ENCODE data around the gene TSPEAR. TPM values are rescaled to one million over a fixed set of nuclear protein-coding genes. Genes with fewer than 3 reads are reported as not detected.

The TSPEAR gene
- total RNA-seq, 1 donor, result not detected

DNA sequence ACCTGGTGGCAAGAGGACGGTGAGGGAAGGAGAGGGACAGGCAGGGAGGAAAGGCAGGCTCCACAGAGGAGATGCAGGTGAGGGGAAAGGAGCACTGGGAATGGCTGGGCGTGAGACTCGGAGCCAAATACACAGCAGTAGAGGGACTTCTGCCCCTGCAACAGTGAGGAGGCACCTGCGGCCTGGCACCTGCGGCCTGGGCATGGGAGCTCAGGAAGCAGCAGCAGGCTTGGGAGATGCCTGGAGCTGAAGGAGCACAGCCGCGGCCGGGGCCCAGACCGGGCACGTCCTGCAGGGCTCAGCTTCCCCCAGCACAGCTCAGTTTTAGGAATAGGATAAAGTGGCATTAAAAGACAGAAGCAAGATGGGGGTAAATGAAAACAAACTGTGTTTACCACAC is 20.9 kb upstream of the TSPEAR start:
- no peaks in the 10 kb centered on the region for H3K27me3 ChIP-seq (ENCODE audit: insufficient read depth, low read length)
- no peaks in the 10 kb centered on the region for H3K9me3 ChIP-seq (ENCODE audit: low read depth, low read length)
- H3K4me3 ChIP-seq (ENCODE audit: low read length), result no peak overlapping the region
- no peaks in the 10 kb centered on the region for H3K4me1 ChIP-seq (ENCODE audit: insufficient read depth, low read length)

DNA sequence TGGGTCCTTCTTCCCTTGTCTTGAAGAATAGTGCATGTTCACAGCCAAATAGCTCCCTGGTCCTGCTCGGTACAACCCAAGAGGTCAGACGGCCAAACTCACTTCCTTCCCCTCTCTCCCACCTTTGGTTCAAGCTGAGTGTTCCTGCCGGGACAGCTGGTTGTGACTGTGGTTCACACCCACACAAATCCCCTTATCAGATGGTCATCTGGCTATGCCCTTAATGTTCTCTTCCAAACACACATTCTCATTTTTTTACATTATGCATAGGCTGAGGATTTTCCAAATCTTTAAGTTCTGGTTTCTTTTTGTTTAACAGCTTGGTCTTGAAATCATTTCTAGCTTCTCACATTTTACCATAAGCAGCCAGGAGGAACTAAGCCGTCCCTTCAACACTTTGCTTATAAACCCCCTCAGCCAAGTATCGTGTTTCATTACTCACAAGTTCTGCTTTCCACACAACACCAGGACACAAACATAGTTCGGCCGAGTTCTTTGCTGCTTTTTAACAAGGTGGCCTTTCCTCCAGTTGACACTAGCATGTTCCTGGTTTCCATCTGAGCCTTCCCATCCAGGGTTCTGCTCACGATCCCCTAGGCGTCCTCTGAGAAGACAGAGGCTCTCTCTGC is 19.7 kb upstream of the TSPEAR start:
- H3K4me3 ChIP-seq (ENCODE audit: low read length), result no peak overlapping the region
- peaks cover 1% of the 10 kb centered on the region for H3K27me3 ChIP-seq (ENCODE audit: insufficient read depth, low read length)
- no peaks in the 10 kb centered on the region for H3K4me1 ChIP-seq (ENCODE audit: insufficient read depth, low read length)
- no peaks in the 10 kb centered on the region for H3K9me3 ChIP-seq (ENCODE audit: low read depth, low read length)

DNA sequence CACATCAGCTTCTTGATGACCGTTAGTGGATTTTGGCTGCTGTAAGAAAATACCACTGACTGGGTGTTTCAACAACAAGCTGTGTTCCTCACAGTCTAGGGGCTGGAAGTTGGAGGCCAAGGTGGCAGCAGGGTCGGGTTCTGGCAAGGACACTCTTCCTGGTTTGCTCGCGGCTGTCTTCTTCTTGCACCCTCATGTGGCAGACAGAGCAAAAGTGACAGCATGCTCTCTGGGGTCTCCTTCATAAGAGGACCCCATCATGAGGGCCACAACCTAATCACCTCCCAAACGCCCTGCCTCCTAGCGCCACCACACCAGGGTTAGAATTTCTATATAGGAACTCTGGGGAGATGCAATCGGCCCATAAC is 18.6 kb upstream of the TSPEAR start:
- no peak overlapping the region for H3K4me3 ChIP-seq (ENCODE audit: low read length)
- peaks cover 4% of the 10 kb centered on the region for H3K27me3 ChIP-seq (ENCODE audit: insufficient read depth, low read length)
- H3K4me1 ChIP-seq (ENCODE audit: insufficient read depth, low read length), result no peaks in the 10 kb centered on the region
- no peaks in the 10 kb centered on the region for H3K9me3 ChIP-seq (ENCODE audit: low read depth, low read length)

DNA sequence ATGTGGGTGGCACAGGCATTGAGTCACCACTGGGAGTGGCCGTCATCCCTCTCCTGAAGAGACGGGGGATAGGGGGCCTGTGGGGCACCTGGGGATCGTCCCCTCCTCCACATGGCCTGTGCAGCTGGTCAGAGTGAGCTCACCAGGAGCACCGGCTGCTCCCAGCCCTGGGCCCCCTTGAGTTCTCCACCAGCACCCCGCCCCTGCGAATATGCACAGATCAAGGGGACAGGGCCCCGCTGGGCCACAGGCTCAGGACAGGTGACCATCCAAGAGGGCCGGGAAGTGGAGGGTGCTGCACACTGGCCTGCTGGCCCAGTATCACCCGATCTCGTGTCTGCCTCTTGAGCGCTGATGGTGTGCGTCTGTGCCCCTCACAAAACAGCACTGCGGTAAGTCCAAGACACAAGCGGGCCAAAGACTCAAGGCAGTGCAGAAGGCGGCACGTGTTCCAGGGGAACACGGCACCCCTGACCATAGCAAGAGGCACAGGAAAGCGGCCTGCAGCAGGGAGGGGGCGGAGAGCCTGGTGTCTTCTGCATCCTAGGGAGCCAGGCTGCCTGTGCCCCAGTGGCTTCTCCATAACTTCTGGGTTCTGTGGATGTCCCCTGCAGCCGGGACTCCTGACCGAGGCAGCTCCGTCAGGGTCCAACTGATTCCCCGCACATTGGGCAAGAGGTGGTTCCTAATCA is 18.1 kb upstream of the TSPEAR start:
- no peaks in the 10 kb centered on the region for H3K4me1 ChIP-seq (ENCODE audit: insufficient read depth, low read length)
- no peak overlapping the region for H3K4me3 ChIP-seq (ENCODE audit: low read length)
- H3K9me3 ChIP-seq (ENCODE audit: low read depth, low read length), result no peaks in the 10 kb centered on the region
- H3K27me3 ChIP-seq (ENCODE audit: insufficient read depth, low read length), result peaks cover 4% of the 10 kb centered on the region

DNA sequence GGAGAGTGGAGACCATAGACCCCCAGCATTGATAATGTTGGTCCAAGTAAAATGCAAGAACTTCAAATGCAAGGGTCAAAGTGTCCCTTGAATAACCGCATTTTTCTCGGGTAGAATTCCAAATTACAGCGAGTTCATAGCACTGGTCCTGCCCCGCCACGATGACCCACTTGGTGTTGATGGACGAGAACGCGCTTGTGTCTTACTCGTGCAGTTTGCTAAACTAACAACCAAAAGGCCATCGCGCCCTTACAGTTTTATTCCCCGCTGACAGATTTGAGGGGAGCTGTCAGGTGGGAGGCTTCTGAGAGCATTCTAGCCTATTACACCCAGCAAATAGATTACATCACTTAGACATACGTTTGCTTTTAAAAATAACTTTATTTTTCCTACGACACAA is 17.3 kb upstream of the TSPEAR start:
- H3K4me3 ChIP-seq (ENCODE audit: low read length), result no peak overlapping the region
- peaks cover 2% of the 10 kb centered on the region for H3K4me1 ChIP-seq (ENCODE audit: insufficient read depth, low read length)
- no peaks in the 10 kb centered on the region for H3K9me3 ChIP-seq (ENCODE audit: low read depth, low read length)
- H3K27me3 ChIP-seq (ENCODE audit: insufficient read depth, low read length), result peaks cover 9% of the 10 kb centered on the region

DNA sequence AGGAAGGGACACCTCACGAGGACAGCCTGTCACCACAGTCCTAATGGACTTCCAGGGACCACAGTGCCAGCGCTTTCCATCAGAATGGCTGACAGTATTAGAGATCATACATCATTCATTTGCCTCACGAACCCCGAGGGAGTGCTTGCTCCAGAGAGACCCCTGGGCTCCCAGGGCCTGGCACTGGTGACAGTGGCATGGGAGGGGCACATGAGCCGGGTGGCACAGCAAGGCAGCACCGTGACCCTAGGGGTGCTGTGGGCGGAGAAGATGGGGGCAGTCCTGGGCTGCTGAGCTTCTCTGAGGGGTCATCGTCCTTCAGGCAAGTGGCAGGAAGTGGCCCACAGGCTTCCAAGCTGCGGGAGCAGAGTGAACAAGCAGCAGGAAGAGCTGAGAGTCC is 16.4 kb upstream of the TSPEAR start:
- Histone ChIP-seq H3K4me3 (ENCODE audit: low read length) (no peak overlapping the region), H3K4me1 (ENCODE audit: insufficient read depth, low read length) (peaks cover 10% of the 10 kb centered on the region), H3K9me3 (ENCODE audit: low read depth, low read length) (no peaks in the 10 kb centered on the region)

DNA sequence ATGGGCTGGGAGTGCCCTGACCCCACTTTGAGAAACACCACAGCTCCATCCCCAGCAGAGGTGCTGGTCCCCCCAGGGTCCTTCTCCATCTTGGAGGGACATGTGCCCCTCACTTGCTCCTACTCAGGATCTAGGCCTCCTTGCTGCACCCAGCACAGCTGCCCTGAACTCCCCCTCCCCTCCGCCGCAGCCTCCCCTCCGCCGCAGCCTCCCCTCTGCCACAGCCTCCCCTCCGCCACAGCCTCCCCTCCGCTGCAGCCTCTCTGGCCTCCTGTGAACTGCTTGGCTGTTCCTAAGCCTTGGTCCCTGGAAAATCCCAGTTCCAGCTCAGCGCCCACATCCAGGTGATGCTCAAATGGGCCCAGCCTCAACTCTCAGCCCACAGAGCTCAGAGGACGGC is 15.9 kb upstream of the TSPEAR start:
- Histone ChIP-seq H3K27me3 (ENCODE audit: insufficient read depth, low read length) (peaks cover 23% of the 10 kb centered on the region), H3K4me1 (ENCODE audit: insufficient read depth, low read length) (peaks cover 10% of the 10 kb centered on the region), H3K4me3 (ENCODE audit: low read length) (no peak overlapping the region), H3K9me3 (ENCODE audit: low read depth, low read length) (no peaks in the 10 kb centered on the region)

More for the DNA sequence above, 16.4 kb upstream of the TSPEAR start:
- peaks cover 19% of the 10 kb centered on the region for H3K27me3 ChIP-seq (ENCODE audit: insufficient read depth, low read length)

DNA sequence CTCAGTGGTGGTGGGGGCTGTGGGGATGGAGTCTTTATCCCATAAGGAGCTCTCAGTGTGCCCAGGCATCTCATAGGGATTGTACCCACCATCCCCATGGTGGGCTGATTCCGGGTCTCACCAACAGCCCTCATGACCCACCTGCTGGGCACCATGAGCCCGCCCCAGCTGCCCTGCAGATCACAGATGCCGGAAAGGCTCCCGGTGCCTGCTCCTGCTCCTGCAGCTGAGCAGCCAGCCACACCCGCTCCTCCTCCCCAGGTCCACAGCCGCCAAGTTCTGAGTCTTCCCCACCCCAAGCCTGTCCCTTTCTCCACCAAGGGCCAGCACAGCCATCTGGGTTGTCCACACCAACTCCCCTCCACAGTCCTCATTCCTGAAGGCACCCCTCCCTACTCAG is 15.5 kb upstream of the TSPEAR start:
- H3K4me3 ChIP-seq (ENCODE audit: low read length), result no peak overlapping the region
- peaks cover 23% of the 10 kb centered on the region for H3K27me3 ChIP-seq (ENCODE audit: insufficient read depth, low read length)
- no peaks in the 10 kb centered on the region for H3K9me3 ChIP-seq (ENCODE audit: low read depth, low read length)
- peaks cover 10% of the 10 kb centered on the region for H3K4me1 ChIP-seq (ENCODE audit: insufficient read depth, low read length)

DNA sequence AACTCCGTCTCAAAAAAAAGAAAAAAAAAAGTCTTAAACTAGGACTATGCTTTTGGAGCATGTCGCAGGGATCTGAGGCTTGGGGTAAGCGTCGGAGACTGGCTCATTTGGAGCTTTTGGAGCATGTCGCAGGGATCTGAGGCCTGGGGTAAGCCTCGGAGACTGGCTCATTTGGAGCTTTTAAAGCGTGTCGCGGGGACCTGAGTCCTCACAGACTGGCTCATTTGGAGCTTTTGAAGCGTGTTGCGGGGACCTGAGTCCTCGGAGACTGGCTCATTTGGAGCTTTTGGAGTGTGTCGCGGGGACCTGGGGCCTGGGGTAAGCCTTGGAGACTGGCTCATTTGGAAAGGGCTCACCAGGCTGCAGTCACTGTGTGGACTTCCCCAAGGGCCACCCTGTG is 13.6 kb upstream of the TSPEAR start:
- Histone ChIP-seq H3K4me3 (ENCODE audit: low read length) (no peak overlapping the region), H3K27me3 (ENCODE audit: insufficient read depth, low read length) (peaks cover 30% of the 10 kb centered on the region), H3K9me3 (ENCODE audit: low read depth, low read length) (no peaks in the 10 kb centered on the region), H3K4me1 (ENCODE audit: insufficient read depth, low read length) (peaks cover 10% of the 10 kb centered on the region)

DNA sequence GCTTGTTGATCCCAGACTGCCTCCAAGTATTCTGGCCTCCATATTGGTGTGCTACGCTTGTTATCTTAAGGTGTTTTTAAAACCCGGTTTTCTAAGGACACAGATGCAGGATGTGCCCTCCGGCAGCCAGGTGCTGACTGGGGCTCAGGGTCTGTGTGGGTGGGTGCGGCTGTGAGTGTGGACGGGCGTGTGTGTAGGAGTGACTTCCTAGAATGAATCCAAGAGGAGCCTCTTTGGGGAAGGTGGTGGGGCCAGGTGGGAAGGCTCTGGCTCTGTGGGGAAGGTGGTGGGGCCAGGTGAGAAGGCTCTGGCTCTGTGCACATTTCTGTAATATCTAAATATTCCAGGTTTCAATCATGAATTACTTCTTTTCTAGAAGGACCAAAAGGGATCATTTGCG is 12.8 kb upstream of the TSPEAR start:
- H3K9me3 ChIP-seq (ENCODE audit: low read depth, low read length), result no peaks in the 10 kb centered on the region
- H3K4me1 ChIP-seq (ENCODE audit: insufficient read depth, low read length), result peaks cover 10% of the 10 kb centered on the region
- peaks cover 30% of the 10 kb centered on the region for H3K27me3 ChIP-seq (ENCODE audit: insufficient read depth, low read length)
- no peak overlapping the region for H3K4me3 ChIP-seq (ENCODE audit: low read length)

DNA sequence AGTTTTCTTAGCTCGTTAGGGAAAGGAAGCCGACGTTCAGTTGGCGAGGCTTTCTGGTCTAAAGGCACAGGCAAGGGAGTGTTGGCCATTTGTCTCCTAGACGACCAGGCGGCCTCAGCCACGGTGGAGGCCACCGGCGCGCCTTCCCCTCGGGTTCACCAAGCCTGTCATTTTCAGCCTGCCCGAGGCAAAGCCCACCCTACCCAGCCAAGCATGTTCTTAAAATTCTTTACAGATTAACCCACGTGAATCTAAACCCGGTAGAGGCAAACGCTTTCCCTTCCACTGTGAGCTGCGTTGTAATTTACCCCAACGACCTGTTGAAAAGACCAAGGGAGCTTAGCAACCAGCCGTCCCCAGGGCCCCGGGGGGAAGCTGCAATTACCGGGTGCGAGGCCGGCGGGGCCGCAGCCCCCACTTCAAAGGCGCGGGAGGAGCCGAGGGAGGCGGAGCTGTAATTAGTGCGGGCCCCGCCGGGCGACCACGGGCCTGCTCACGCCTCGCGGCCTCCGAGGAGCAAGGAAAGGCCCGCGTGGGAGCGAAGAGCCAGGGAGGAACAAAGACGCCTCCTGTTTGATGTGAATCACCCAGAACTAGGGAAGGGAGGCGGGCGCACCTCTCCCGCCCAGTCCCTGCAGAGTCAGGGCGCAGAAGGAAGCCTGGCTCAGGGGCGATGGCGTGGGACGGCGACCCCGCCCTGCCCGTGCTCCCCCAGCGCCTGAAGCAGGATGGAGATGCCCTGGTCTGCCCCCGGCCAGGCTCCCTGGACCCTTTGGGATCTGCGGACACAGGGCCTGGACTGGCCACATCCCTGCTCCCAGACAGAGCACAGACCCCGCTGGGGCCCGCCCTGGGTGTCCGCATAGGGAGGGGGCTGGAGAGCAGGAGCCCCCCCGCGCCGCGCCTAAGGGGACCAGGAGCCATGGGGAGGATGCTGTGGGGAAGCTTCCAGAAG is 12.1 kb upstream of the TSPEAR start:
- Histone ChIP-seq H3K4me1 (ENCODE audit: insufficient read depth, low read length) (peaks cover 10% of the 10 kb centered on the region), H3K27me3 (ENCODE audit: insufficient read depth, low read length) (peaks cover 36% of the 10 kb centered on the region), H3K4me3 (ENCODE audit: low read length) (no peak overlapping the region), H3K9me3 (ENCODE audit: low read depth, low read length) (no peaks in the 10 kb centered on the region)

DNA sequence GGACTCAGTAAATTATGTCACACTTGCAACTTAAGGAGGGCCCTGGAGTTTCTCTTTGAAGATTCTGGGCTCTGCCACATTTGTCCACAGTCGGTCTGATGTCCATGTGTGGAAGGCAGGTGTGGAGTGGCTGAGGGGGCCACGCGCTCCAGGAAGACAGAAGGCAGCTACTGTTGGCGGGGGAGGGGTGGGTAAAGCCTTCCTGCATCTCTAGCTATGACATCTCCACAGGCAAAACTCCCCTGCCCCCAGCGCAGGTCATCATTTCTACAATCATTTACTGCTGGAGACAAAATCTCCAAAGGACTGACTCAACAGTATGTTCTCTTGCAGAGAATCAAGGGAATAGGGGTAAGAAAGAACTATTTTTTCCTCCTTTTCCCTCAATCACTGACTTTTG is 11.4 kb upstream of the TSPEAR start:
- H3K4me3 ChIP-seq (ENCODE audit: low read length), result no peak overlapping the region
- no peaks in the 10 kb centered on the region for H3K9me3 ChIP-seq (ENCODE audit: low read depth, low read length)
- peaks cover 36% of the 10 kb centered on the region for H3K27me3 ChIP-seq (ENCODE audit: insufficient read depth, low read length)
- peaks cover 10% of the 10 kb centered on the region for H3K4me1 ChIP-seq (ENCODE audit: insufficient read depth, low read length)

DNA sequence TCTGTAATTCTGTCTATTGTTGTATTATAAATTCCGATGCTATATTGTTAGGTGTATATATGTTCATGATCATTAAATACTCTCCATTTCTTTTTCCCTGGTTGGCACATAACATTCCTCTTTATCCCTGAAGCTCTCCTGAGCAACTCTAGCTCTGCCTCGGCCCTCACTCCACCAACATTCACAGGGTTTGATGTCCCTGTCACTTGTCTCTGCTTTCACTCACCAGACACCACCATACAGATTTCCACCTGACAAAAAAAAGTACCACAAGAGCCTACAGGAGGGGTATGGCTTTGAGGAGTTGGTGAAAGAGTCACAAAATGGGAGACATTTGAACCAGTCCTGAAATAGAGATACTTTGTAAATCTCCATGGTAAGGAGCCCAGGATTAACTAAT is 8.8 kb upstream of the TSPEAR start:
- Histone ChIP-seq H3K4me3 (ENCODE audit: low read length) (no peak overlapping the region), H3K4me1 (ENCODE audit: insufficient read depth, low read length) (peaks cover 10% of the 10 kb centered on the region), H3K9me3 (ENCODE audit: low read depth, low read length) (no peaks in the 10 kb centered on the region), H3K27me3 (ENCODE audit: insufficient read depth, low read length) (peaks cover 41% of the 10 kb centered on the region)

DNA sequence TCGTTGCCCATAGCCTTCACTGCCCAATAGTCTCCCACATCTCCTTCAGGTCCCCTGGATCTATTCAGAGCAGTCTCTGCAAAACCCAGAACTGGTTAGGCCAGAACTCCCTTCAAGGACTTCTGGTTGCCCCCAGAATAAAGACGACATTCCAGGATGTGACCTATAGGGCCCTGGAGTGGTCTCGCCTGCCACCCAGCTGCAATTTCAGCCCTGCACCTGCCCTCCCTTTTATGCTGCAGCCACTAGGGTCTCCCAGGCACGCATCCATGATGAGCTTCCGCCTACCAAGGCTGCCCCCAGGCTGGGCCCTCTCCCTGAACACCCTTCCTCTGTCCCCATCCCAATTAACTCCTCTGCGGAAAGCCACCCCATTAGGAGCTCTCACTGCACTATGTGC is 7.2 kb upstream of the TSPEAR start:
- Histone ChIP-seq H3K4me1 (ENCODE audit: insufficient read depth, low read length) (peaks cover 7% of the 10 kb centered on the region), H3K9me3 (ENCODE audit: low read depth, low read length) (no peaks in the 10 kb centered on the region), H3K27me3 (ENCODE audit: insufficient read depth, low read length) (peaks cover 46% of the 10 kb centered on the region), H3K4me3 (ENCODE audit: low read length) (no peak overlapping the region)

DNA sequence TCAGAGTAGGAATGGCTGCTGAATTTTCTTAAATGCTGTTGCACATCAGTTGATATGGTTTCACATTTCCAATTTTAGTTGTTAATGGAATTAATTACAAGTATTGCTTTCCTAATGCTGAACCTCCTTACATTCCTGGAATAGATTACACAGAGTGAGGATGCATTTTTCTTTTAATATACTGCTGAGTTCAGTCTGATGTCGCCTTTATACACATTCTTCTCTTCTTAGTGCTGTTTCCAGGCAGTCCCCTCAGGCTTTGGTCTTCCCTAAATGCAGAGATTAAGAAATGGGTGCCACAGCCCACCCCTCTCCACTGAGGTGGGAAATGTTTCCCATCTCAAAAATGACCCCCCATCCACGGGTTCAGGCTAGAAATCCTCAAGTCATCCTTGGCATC is 6.7 kb upstream of the TSPEAR start:
- no peaks in the 10 kb centered on the region for H3K9me3 ChIP-seq (ENCODE audit: low read depth, low read length)
- H3K4me1 ChIP-seq (ENCODE audit: insufficient read depth, low read length), result peaks cover 2% of the 10 kb centered on the region
- H3K4me3 ChIP-seq (ENCODE audit: low read length), result no peak overlapping the region
- peaks cover 46% of the 10 kb centered on the region for H3K27me3 ChIP-seq (ENCODE audit: insufficient read depth, low read length)
